HEK293 (cell line): Measurements from ENCODE around the gene SKOR1.

Source experiments
- HOXA7 ChIP-seq: sonication (generic); formaldehyde crosslinking; IDR thresholded peaks from 2 replicates; pipeline ENCODE4 v1.8.1; 2022; ENCODE audit warnings: missing genetic modification reagents, borderline replicate concordance
- MZF1 ChIP-seq: fragments of 450-650 bp; formaldehyde crosslinking; IDR thresholded peaks from 2 replicates; pipeline ENCODE4 v1.5.1; 2017; ENCODE audit warnings: missing biosample characterization, missing genetic modification characterization, borderline replicate concordance
- PRDM10 ChIP-seq: fragments of 450-650 bp; formaldehyde crosslinking; IDR thresholded peaks from 2 replicates; pipeline ENCODE4 v1.5.1; 2016; ENCODE audit warnings: missing biosample characterization, missing genetic modification characterization
- REPIN1 ChIP-seq: fragments of 450-650 bp; formaldehyde crosslinking; IDR thresholded peaks from 2 replicates; pipeline ENCODE4 v1.5.1; 2017; ENCODE audit warnings: missing biosample characterization, missing genetic modification characterization, low read depth
- SALL2 ChIP-seq: fragments of 450-650 bp; formaldehyde crosslinking; IDR thresholded peaks from 2 replicates; pipeline ENCODE4 v1.5.0; 2017; ENCODE audit warnings: missing biosample characterization, mild to moderate bottlenecking, missing genetic modification characterization, borderline replicate concordance
- SP7 ChIP-seq: fragments of 450-650 bp; formaldehyde crosslinking; IDR thresholded peaks from 2 replicates; pipeline ENCODE4 v1.5.1; 2016; ENCODE audit warnings: missing biosample characterization, missing genetic modification characterization
- TCF7L2 ChIP-seq: IDR thresholded peaks from 2 replicates; pipeline ENCODE4 v1.6.1; 2011; ENCODE audit warnings: low read depth, mild to moderate bottlenecking, inconsistent platforms, low read length, moderate library complexity, borderline replicate concordance
- YY1 ChIP-seq: fragments of 450-650 bp; formaldehyde crosslinking; IDR thresholded peaks from 2 replicates; pipeline ENCODE4 v1.5.1; 2018; ENCODE audit warnings: missing biosample characterization, missing genetic modification characterization
- ZBTB1 ChIP-seq: fragments of 450-650 bp; formaldehyde crosslinking; IDR thresholded peaks from 2 replicates; pipeline ENCODE4 v1.5.1; 2016; ENCODE audit warnings: missing biosample characterization, missing genetic modification characterization
- ZBTB11 ChIP-seq: fragments of 450-650 bp; formaldehyde crosslinking; conservative IDR thresholded peaks from 2 replicates; pipeline ENCODE4 v1.5.1; 2016; ENCODE audit warnings: low read depth, missing biosample characterization, missing genetic modification characterization
- ZFHX2 ChIP-seq: fragments of 450-650 bp; formaldehyde crosslinking; conservative IDR thresholded peaks from 2 replicates; pipeline ENCODE4 v1.5.1; 2016; ENCODE audit warnings: missing biosample characterization, missing genetic modification characterization
- ZFP37 ChIP-seq: fragments of 450-650 bp; formaldehyde crosslinking; IDR thresholded peaks from 2 replicates; pipeline ENCODE4 v1.5.1; 2016; ENCODE audit warnings: missing biosample characterization, missing genetic modification characterization
- ZIC2 ChIP-seq: fragments of 450-650 bp; formaldehyde crosslinking; IDR thresholded peaks from 2 replicates; pipeline ENCODE4 v1.5.1; 2016; ENCODE audit warnings: missing biosample characterization, missing genetic modification characterization
- ZNF132 ChIP-seq: fragments of 450-650 bp; formaldehyde crosslinking; IDR thresholded peaks from 2 replicates; pipeline ENCODE4 v1.5.1; 2017; ENCODE audit warnings: missing biosample characterization, missing genetic modification characterization, borderline replicate concordance
- ZNF155 ChIP-seq: fragments of 450-650 bp; formaldehyde crosslinking; IDR thresholded peaks from 2 replicates; pipeline ENCODE4 v1.5.1; 2016; ENCODE audit warnings: missing biosample characterization, missing genetic modification characterization
- ZNF157 ChIP-seq: fragments of 450-650 bp; formaldehyde crosslinking; IDR thresholded peaks from 2 replicates; pipeline ENCODE4 v1.5.1; 2016; ENCODE audit warnings: missing biosample characterization, missing genetic modification characterization
- ZNF169 ChIP-seq: fragments of 450-650 bp; formaldehyde crosslinking; IDR thresholded peaks from 2 replicates; pipeline ENCODE4 v1.5.1; 2016; ENCODE audit warnings: missing biosample characterization, missing genetic modification characterization
- ZNF175 ChIP-seq: fragments of 450-650 bp; formaldehyde crosslinking; IDR thresholded peaks from 2 replicates; pipeline ENCODE4 v1.5.1; 2016; ENCODE audit warnings: missing biosample characterization, missing genetic modification characterization
- ZNF266 ChIP-seq: fragments of 450-650 bp; formaldehyde crosslinking; IDR thresholded peaks from 2 replicates; pipeline ENCODE4 v1.5.1; 2016; ENCODE audit warnings: missing biosample characterization, missing genetic modification characterization, low read depth
- ZNF302 ChIP-seq: fragments of 450-650 bp; formaldehyde crosslinking; IDR thresholded peaks from 2 replicates; pipeline ENCODE4 v1.5.1; 2016; ENCODE audit warnings: missing biosample characterization, missing genetic modification characterization, low read depth
- ZNF341 ChIP-seq: fragments of 450-650 bp; formaldehyde crosslinking; IDR thresholded peaks from 2 replicates; pipeline ENCODE4; 2016; ENCODE audit warnings: low read depth, missing biosample characterization, missing genetic modification characterization
- ZNF580 ChIP-seq: fragments of 450-650 bp; formaldehyde crosslinking; IDR thresholded peaks from 2 replicates; pipeline ENCODE4 v1.5.1; 2016; ENCODE audit warnings: missing biosample characterization, missing genetic modification characterization
- ZNF654 ChIP-seq: fragments of 450-650 bp; formaldehyde crosslinking; IDR thresholded peaks from 2 replicates; pipeline ENCODE4 v1.5.1; 2016; ENCODE audit warnings: low read depth, missing biosample characterization, missing genetic modification characterization
- ZNF660 ChIP-seq: fragments of 450-650 bp; IDR thresholded peaks from 2 replicates; pipeline ENCODE4 v1.5.1; 2018; ENCODE audit warnings: missing biosample characterization, mild to moderate bottlenecking, missing genetic modification characterization
- ZNF776 ChIP-seq: fragments of 450-650 bp; formaldehyde crosslinking; IDR thresholded peaks from 2 replicates; pipeline ENCODE4 v1.5.0; 2017; ENCODE audit warnings: missing biosample characterization, missing genetic modification characterization, borderline replicate concordance
- ZSCAN23 ChIP-seq: fragments of 450-650 bp; formaldehyde crosslinking; IDR thresholded peaks from 2 replicates; pipeline ENCODE4 v1.5.1; 2016; ENCODE audit warnings: missing biosample characterization, missing genetic modification characterization
- ZSCAN30 ChIP-seq: fragments of 450-650 bp; IDR thresholded peaks from 2 replicates; pipeline ENCODE4 v1.5.1; 2018; ENCODE audit warnings: missing biosample characterization, mild to moderate bottlenecking, missing genetic modification characterization, moderate library complexity
- TF ChIP-seq, protein P1 (sequence below): fragments of 450-650 bp; formaldehyde crosslinking; IDR thresholded peaks from 2 replicates; pipeline ENCODE4 v1.5.1; 2016; ENCODE audit warnings: missing biosample characterization, missing genetic modification characterization, low read depth
- TF ChIP-seq, protein P2 (sequence below): fragments of 450-650 bp; formaldehyde crosslinking; IDR thresholded peaks from 2 replicates; pipeline ENCODE4 v1.5.1; 2017; ENCODE audit warnings: missing biosample characterization, missing genetic modification characterization
- TF ChIP-seq, protein P3 (sequence below): fragments of 450-650 bp; formaldehyde crosslinking; IDR thresholded peaks from 2 replicates; pipeline ENCODE4 v1.5.1; 2016; ENCODE audit warnings: missing biosample characterization, missing genetic modification characterization

SKOR1 gene

GRCh38 chr15:67863442-67863987 lies 38.2 kb downstream of the SKOR1 start (continued):
- TF ChIP-seq ZNF169 (no peak), SP7 (peak; percentile 65), REPIN1 (tag by site-specific recombination) (no peak), ZNF341 (tag by site-specific recombination) (peak; percentile 56; the same call in 1 of the 2 replicates), HOXA7 (no peak), ZNF580 (tag by site-specific recombination) (no peak), ZNF132 (tag by site-specific recombination) (no peak), ZNF302 (no peak), YY1 (tag by site-specific recombination) (0 out of 2 replicates have a peak, but pooled peaks have one; percentile 51), ZNF266 (tag by site-specific recombination) (no peak), ZBTB11 (tag by site-specific recombination) (0 out of 2 replicates have a peak, but pooled peaks have one; percentile 56), ZNF776 (tag by site-specific recombination) (no peak), ZIC2 (tag by site-specific recombination) (peak; percentile 85), ZBTB1 (tag by site-specific recombination) (no peak), TCF7L2 (no peak), ZNF654 (tag by site-specific recombination) (peak; percentile 72), ZFP37 (tag by site-specific recombination) (peak; percentile 67; the same call in 1 of the 2 replicates), ZNF155 (no peak), ZNF660 (tag by site-specific recombination) (peak; percentile 95), ZNF157 (tag by site-specific recombination) (no peak), SALL2 (tag by site-specific recombination) (no peak), ZNF175 (tag by site-specific recombination) (no peak), ZSCAN23 (tag by site-specific recombination) (no peak), ZSCAN30 (peak; percentile 95), MZF1 (tag by site-specific recombination) (no peak), PRDM10 (tag by site-specific recombination) (no peak), ZFHX2 (tag by site-specific recombination) (peak; percentile 82)
- TF ChIP-seq, protein P1, sequence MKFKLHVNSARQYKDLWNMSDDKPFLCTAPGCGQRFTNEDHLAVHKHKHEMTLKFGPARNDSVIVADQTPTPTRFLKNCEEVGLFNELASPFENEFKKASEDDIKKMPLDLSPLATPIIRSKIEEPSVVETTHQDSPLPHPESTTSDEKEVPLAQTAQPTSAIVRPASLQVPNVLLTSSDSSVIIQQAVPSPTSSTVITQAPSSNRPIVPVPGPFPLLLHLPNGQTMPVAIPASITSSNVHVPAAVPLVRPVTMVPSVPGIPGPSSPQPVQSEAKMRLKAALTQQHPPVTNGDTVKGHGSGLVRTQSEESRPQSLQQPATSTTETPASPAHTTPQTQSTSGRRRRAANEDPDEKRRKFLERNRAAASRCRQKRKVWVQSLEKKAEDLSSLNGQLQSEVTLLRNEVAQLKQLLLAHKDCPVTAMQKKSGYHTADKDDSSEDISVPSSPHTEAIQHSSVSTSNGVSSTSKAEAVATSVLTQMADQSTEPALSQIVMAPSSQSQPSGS (tag by site-specific recombination) = no peak
- TF ChIP-seq, protein P2, sequence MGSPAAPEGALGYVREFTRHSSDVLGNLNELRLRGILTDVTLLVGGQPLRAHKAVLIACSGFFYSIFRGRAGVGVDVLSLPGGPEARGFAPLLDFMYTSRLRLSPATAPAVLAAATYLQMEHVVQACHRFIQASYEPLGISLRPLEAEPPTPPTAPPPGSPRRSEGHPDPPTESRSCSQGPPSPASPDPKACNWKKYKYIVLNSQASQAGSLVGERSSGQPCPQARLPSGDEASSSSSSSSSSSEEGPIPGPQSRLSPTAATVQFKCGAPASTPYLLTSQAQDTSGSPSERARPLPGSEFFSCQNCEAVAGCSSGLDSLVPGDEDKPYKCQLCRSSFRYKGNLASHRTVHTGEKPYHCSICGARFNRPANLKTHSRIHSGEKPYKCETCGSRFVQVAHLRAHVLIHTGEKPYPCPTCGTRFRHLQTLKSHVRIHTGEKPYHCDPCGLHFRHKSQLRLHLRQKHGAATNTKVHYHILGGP = no peak
- TF ChIP-seq, protein P3, sequence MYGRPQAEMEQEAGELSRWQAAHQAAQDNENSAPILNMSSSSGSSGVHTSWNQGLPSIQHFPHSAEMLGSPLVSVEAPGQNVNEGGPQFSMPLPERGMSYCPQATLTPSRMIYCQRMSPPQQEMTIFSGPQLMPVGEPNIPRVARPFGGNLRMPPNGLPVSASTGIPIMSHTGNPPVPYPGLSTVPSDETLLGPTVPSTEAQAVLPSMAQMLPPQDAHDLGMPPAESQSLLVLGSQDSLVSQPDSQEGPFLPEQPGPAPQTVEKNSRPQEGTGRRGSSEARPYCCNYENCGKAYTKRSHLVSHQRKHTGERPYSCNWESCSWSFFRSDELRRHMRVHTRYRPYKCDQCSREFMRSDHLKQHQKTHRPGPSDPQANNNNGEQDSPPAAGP (tag by site-specific recombination) = no peak; the same call in 1 of the 2 replicates
